Forelimb muscle (tissue), 1 donor: ENCODE measurements around the gene ANKRD62. TPM values are rescaled to one million over a fixed set of nuclear protein-coding genes. Genes with fewer than 3 reads are reported as not detected.
"Not testable (repeated sequence)": the region's sequence is repeated elsewhere in the genome, so short reads cannot be mapped to it uniquely, and the experiment has no call there.

Source experiments
- DNase-seq: peaks from one replicate; pipeline ENCODE4 v3.0.0-alpha.2; 2013; ENCODE audit warnings: low read depth
- polyA plus RNA-seq: library from polyadenylated mRNA; unstranded; fragments of 120-200 nt; gene quantifications from one replicate; pipeline ENCODE4 v1.2.1, GENCODE V29; 2013; ENCODE audit not compliant: insufficient read length

Gene ANKRD62
- polyA plus RNA-seq, 1 donor = not detected

DNA sequence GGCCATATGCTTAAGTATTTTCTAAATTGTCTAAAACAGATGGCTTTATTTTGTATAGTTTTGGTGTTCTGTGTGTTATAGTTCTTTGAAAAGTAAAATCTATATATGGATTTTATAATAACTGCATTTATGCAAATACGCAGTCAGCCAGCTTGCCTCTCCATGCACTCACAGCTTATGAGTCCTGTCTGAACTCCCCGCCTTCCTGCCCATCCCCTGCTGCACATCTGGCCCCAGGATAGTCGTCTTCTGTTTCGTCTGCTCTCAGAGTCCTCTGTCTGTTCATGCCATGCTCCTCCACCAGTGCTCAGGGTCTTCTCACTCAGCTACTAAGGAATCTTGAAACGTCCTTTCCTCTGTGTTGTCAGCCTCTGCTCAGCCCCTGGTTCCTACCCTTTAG, 28.2 kb upstream of the ANKRD62 start:
- no peak for DNase-seq

DNA sequence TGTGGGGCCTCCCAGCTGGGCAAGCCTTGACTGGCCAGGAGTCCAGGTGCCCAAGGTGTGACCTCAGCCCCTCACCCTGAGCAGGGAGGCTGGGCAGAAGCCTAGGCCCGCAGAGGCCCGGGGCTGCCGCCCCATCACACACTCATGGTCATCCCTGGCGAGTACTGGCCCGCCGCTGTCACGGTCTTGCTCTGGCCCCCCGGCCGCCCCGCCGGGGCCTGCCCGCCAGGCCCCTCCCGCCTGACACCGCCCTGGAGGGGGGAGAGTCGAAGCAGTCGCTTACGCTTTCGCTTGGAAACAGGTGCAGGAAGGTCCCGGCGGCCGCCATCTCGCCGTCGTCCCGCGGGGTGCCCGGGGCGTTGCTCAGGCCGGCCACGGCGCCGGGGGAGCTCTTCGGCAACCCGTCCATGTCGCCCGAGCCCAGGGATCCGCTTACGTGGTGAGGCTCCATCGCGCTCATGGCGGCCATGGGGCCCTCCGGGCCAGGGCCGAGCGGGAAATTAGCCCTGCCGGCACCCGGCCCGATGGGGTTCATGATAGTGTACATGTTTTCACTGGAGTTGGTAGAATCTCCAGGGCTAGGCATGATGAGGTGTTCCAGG, 26.6 kb upstream of the ANKRD62 start:
- DNase-seq = no peak

GRCh38 chr18:12067671-12068070, 26.0 kb upstream of the ANKRD62 start:
- DNase-seq = no peak

GRCh38 chr18:12068316-12068949, 25.2 kb upstream of the ANKRD62 start:
- DNase-seq = not testable (repeated sequence)

- DNase-seq = peak; percentile 36
Observed at GRCh38 chr18:12068950-12069320, 24.7 kb upstream of the ANKRD62 start.

GRCh38 chr18:12071066-12071465, 22.6 kb upstream of the ANKRD62 start:
- DNase-seq = not testable (repeated sequence)

- no peak for DNase-seq
Observed at GRCh38 chr18:12072996-12073395, 20.6 kb upstream of the ANKRD62 start.

- DNase-seq = peak; percentile 34
Observed at GRCh38 chr18:12074736-12075135, 18.9 kb upstream of the ANKRD62 start.

GRCh38 chr18:12076424-12077140, 17.1 kb upstream of the ANKRD62 start:
- DNase-seq = no peak

- not testable (repeated sequence) for DNase-seq
Observed at GRCh38 chr18:12077994-12078393, 15.6 kb upstream of the ANKRD62 start.

DNA sequence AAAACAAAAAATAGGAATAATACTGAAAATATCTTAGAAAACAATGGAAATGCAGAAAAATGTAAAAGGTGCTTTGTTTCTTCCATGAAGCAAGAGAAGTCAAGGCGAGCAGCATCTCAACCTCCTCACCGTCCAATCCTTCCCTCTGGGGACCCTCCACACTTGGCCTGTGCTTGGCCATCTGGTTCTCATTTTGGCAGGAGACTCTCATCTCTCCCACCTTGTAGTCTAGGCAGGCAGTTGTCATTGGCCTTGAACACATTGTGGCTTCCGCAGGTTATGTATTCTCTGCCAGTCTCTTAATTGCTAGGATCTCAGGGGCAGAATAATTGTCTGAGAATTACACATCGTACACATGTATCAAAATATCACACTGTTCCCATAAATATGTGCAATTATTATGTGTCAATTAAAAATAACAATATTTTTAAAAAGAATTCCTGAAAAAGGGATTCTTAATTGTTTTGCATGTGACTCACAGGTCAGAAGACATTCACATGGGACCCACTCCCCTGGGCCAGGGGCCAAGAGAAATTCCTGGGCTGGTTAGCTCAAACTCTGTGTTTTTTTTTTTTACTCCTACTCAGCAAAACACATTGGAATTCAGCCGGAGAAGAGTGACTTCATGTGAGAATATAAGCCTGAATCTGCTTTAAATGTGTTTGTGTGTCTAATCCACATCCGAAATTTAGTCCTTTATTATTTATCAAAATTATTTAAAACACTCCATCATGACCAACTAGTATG, 14.0 kb upstream of the ANKRD62 start:
- peak; percentile 61 for DNase-seq

- DNase-seq = no peak
Observed at GRCh38 chr18:12085136-12085535, 8.5 kb upstream of the ANKRD62 start.

DNA sequence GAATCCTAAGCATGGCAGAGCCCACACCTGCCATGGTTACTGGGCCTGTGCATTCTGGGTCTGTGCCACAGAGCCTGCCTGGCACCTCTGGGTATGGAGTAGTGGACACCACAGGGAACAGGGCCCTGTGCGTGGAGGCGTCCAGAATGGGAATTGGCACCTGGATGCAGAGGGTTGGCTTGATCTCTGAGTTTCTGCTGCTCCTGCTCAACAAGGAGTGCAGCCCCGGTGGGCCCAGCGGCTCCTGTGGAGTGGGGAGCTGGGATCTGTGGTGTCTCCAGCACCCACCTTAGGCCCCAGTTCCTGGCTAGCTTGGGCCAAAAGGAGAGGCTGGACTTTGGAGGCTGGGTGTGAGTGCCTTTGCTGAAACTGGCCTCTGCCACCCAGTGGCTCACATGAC, 7.9 kb upstream of the ANKRD62 start:
- DNase-seq = no peak

DNA sequence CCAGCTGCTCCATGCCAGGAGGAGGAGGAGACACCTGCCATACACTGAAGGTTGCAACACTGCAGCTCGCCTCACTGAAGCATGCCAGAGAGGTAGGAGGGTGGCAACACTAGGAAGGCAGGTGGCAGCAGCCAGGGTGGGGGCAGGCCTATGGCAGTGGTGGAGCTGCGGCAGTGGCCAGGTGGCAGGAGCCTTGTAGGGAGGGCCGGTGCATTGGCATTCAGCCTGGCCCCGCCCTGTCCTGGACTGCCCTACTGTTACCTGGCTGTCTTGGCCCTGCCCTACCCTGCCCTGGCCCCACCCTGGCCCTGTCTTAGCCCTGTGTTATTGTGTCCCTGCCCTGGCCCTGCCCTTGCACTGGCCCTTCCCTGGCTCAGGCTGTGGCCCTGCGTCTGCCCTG, 7.4 kb upstream of the ANKRD62 start:
- no peak for DNase-seq

GRCh38 chr18:12086677-12087470, 6.8 kb upstream of the ANKRD62 start:
- no peak for DNase-seq

GRCh38 chr18:12087471-12088025, 6.1 kb upstream of the ANKRD62 start:
- no peak for DNase-seq

- DNase-seq = no peak
Observed at GRCh38 chr18:12088096-12088495, 5.5 kb upstream of the ANKRD62 start.

DNA sequence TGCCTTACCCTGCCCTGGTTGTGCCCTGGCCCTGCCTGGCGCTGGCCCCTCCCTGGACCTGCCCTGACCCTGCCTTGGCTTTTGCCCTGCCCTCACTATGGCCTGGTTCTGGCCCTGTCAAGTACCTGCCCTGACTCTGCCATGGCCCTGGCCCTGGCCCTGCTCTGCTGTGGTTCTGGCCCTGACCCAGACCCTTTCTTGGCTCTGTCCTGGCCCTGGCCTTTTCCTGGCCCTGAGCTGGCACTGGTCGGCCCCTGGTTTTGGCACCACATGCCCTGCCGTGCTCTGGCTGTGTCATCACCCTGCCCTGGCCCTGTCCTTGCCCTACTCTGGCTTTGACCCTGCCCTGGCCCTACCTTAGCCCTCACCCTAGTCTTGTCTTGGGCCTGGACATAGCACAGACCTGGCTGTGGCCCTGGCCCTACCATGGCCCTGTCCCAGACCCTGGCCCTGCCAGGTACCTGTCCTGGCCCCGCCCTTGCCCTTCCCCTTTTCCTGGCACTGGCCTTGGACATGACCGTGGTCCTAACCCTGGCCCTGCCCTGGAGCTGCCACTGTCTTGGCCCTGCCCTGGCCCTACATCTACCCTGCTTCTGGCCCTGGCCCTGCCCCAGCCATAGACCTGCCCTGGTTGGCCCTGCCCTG, 4.8 kb upstream of the ANKRD62 start:
- DNase-seq = no peak

DNA sequence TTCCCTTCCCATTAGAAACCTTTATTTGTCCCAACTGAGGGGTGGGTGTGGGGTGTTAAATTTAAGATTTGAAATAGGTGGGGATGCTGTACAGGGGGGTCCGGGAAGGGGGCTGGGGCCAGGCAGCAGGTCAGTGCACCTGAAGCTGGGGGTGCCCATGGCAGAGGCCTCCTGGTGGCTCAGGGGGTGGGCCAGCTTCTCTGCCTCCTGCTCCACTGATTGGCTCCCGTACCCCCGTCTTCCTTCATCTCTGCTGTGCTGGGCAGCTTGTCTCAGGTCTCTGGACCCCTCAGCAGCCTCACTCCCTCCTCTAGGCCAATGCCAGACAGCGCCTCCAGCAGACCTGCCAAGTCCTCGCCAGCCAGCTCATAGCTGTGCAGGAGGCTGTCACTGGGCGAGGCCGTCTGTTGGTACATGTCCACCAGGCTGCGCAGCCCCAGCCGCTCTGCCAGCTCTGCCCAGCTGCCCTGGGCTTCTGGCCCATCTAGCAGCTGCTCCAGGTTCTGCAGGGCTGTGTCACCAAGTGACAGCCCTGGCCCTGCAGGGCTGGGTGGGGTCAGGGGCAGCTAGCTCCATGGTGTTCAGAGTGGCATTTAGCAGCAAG, 2.0 kb upstream of the ANKRD62 start:
- DNase-seq = no peak
